SK-N-SH treated with all-trans-retinoic acid at 6 μM for 48 hours (cell line): ENCODE results near the gene EHBP1.

Source experiments
- GLIS3 ChIP-seq: fragments of 250-450 bp; sonication (Bioruptor Pico); IDR thresholded peaks from 2 replicates; pipeline ENCODE4 v1.5.0; 2020; ENCODE audit warnings: mild to moderate bottlenecking, moderate library complexity
- OSR1 ChIP-seq: fragments of 250-450 bp; sonication (Bioruptor Pico); IDR thresholded peaks from 2 replicates; pipeline ENCODE4 v1.8.0; 2022; ENCODE audit warnings: moderate library complexity, mild to moderate bottlenecking, inconsistent platforms
- PATZ1 ChIP-seq: fragments of 250-450 bp; sonication (Bioruptor Pico); IDR thresholded peaks from 2 replicates; pipeline ENCODE4 v1.8.0; 2020; ENCODE audit warnings: mild to moderate bottlenecking, moderate library complexity, borderline replicate concordance
- TSHZ2 ChIP-seq: fragments of 250-450 bp; sonication (Bioruptor Pico); IDR thresholded peaks from 2 replicates; pipeline ENCODE4 v1.5.0; 2020; ENCODE audit warnings: mild to moderate bottlenecking, moderate library complexity
- ZC3H10 ChIP-seq: fragments of 250-450 bp; sonication (Bioruptor Pico); IDR thresholded peaks from 2 replicates; pipeline ENCODE4 v1.5.1; 2021; ENCODE audit warnings: mild to moderate bottlenecking, moderate library complexity
- ZFP30 ChIP-seq: fragments of 450-650 bp; formaldehyde crosslinking; IDR thresholded peaks from 2 replicates; pipeline ENCODE4 v1.5.0; 2022; ENCODE audit warnings: mild to moderate bottlenecking, moderate library complexity

DNA sequence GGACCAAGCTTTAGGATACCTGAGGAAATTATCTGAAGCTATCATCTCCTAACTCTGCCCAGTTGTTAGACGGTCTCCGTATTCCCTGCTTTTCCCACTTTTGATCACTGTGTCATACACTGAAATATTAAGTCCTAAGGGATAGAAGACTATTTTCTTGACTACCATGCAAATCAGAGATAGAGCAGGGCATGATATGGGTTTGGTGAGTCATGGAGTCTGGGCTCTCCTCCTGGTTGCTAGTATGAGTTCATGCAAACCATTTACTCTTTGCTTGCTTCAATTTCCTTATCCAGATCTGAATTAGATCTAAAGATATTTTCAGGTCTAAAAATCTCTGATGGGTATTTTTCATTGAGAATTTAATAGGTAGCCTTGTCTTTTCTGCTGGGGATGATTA is 55.0 kb downstream of the EHBP1 start:
- no peak for TF ChIP-seq ZFP30 (CRISPR knock-in tag)
- TF ChIP-seq PATZ1 (CRISPR knock-in tag) = no peak
- TF ChIP-seq ZC3H10 (CRISPR knock-in tag) = no peak
- TF ChIP-seq GLIS3 (CRISPR knock-in tag) = no peak
- TF ChIP-seq TSHZ2 = no peak
- no peak for TF ChIP-seq OSR1 (CRISPR knock-in tag)
